Testis (tissue), 2 donors: ENCODE results near the gene TRIO.

Source experiments
- POLR2A ChIP-seq: fragments of 450-650 bp; IDR thresholded peaks from one replicate; pipeline ENCODE4 v1.6.1; 2017; ENCODE audit warnings: antibody characterized with exemption, mild to moderate bottlenecking, moderate library complexity
- TF ChIP-seq, protein P1 (sequence below), 3 experiments: fragments of 450-650 bp in 2 of 3; fragments of 200-600 bp in 1 of 3; sonication (generic) in 1 of 3; IDR thresholded peaks; one replicate each; pipeline ENCODE4 v1.5.1; 2016 to 2019; ENCODE audit warnings: antibody characterized with exemption in 3 of 3, mild to moderate bottlenecking in 2 of 3, moderate library complexity in 1 of 3

DNA sequence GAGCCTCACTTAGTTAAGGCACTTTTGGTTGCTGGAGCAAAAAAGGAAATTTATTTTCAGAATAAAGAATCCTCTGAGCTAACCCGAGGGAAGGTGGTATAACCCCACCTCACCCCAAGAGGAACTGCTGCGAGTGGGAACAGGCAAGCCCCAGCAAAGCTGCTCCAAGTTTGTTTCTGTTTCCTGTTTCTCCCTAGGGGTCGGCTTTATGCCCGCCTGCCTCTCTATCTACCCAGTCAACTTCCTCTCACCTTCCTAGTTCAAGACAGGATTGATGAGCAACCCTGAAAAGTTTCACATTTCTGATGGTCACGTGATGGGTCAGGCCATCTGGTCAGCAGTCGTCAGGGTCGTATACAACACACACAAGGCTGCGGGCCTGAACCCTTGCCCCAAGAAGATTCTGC is 31.1 kb downstream of the TRIO start:
- no peak for TF ChIP-seq POLR2A
- TF ChIP-seq, protein P1, sequence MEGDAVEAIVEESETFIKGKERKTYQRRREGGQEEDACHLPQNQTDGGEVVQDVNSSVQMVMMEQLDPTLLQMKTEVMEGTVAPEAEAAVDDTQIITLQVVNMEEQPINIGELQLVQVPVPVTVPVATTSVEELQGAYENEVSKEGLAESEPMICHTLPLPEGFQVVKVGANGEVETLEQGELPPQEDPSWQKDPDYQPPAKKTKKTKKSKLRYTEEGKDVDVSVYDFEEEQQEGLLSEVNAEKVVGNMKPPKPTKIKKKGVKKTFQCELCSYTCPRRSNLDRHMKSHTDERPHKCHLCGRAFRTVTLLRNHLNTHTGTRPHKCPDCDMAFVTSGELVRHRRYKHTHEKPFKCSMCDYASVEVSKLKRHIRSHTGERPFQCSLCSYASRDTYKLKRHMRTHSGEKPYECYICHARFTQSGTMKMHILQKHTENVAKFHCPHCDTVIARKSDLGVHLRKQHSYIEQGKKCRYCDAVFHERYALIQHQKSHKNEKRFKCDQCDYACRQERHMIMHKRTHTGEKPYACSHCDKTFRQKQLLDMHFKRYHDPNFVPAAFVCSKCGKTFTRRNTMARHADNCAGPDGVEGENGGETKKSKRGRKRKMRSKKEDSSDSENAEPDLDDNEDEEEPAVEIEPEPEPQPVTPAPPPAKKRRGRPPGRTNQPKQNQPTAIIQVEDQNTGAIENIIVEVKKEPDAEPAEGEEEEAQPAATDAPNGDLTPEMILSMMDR (IDR thresholded peaks at IDR 0.05): no peak
